Cardiac muscle cell (in vitro differentiated cells and primary cell): ENCODE data around the gene KSR1. TPM values are rescaled to one million over a fixed set of nuclear protein-coding genes. Genes with fewer than 3 reads are reported as not detected.

Experiments
- DNase-seq, 2 donors: peaks; one replicate each; pipeline versions ENCODE4 v3.0.0 to v3.0.0-alpha.2; 2010 to 2017; ENCODE audit warnings: low read depth in 1 of 2, low spot score in 1 of 2
- H3K27ac ChIP-seq: fragments of 200-600 bp; sonication (generic); 2 replicates; pipeline ENCODE4 v1.5.1; 2016
- H3K27me3 ChIP-seq: fragments of 200-600 bp; sonication (generic); 2 replicates; pipeline ENCODE4 v1.6.0; 2016; ENCODE audit warnings: control low read depth
- H3K36me3 ChIP-seq: fragments of 200-600 bp; sonication (generic); 2 replicates; pipeline ENCODE4 v1.5.1; 2016; ENCODE audit warnings: control low read depth
- H3K4me1 ChIP-seq: fragments of 200-600 bp; sonication (generic); 2 replicates; pipeline ENCODE4 v1.8.1; 2017; ENCODE audit warnings: low read depth, mild to moderate bottlenecking, mixed run types
- H3K4me3 ChIP-seq: fragments of 200-600 bp; sonication (generic); 2 replicates; pipeline ENCODE4 v1.5.1; 2016; ENCODE audit warnings: mild to moderate bottlenecking
- H3K9me3 ChIP-seq: fragments of 200-600 bp; sonication (generic); 2 replicates; pipeline ENCODE4 v1.5.1; 2017; ENCODE audit warnings: low read depth, mild to moderate bottlenecking, control low read depth
- polyA plus RNA-seq: library from polyadenylated mRNA; unstranded; fragments of >200 nt; fragmentation: Nextera tagmentation; extraction: Ambion mirVana; gene quantifications from 2 replicates; pipeline ENCODE4 v1.2.1, GENCODE V29; 2016
- total RNA-seq: library from RNA; depleted of rRNA; stranded (reverse); fragments of >200 nt; gene quantifications from 2 replicates; pipeline ENCODE4 v1.2.3, GENCODE V29; 2016
- TF ChIP-seq, protein P1 (sequence below): IDR thresholded peaks from 2 replicates; pipeline ENCODE4 v1.5.1; 2012; ENCODE audit warnings: low read depth, mild to moderate bottlenecking, low read length

KSR1 gene
- total and polyA plus RNA-seq, 2 experiments from 2014 or later = 15.7 to 29.0 TPM

- Histone ChIP-seq H3K27ac (no peak overlapping the region), H3K4me3 (no peak overlapping the region), H3K36me3 (peaks cover 12% of the 10 kb centered on the region), H3K9me3 (no peaks in the 10 kb centered on the region), H3K27me3 (no peaks in the 10 kb centered on the region), H3K4me1 (no peaks in the 10 kb centered on the region)
- TF ChIP-seq, protein P1, sequence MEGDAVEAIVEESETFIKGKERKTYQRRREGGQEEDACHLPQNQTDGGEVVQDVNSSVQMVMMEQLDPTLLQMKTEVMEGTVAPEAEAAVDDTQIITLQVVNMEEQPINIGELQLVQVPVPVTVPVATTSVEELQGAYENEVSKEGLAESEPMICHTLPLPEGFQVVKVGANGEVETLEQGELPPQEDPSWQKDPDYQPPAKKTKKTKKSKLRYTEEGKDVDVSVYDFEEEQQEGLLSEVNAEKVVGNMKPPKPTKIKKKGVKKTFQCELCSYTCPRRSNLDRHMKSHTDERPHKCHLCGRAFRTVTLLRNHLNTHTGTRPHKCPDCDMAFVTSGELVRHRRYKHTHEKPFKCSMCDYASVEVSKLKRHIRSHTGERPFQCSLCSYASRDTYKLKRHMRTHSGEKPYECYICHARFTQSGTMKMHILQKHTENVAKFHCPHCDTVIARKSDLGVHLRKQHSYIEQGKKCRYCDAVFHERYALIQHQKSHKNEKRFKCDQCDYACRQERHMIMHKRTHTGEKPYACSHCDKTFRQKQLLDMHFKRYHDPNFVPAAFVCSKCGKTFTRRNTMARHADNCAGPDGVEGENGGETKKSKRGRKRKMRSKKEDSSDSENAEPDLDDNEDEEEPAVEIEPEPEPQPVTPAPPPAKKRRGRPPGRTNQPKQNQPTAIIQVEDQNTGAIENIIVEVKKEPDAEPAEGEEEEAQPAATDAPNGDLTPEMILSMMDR = no peak
- DNase-seq = no peak
Observed at GRCh38 chr17:27616414-27616813, 160.2 kb downstream of the KSR1 start.

GRCh38 chr17:27618417-27618816 lies 162.2 kb downstream of the KSR1 start:
- Histone ChIP-seq H3K36me3 (peaks cover 18% of the 10 kb centered on the region), H3K9me3 (no peaks in the 10 kb centered on the region), H3K4me1 (no peaks in the 10 kb centered on the region), H3K27me3 (no peaks in the 10 kb centered on the region), H3K4me3 (no peak overlapping the region), H3K27ac (no peak overlapping the region)
- no peak for DNase-seq
- TF ChIP-seq, protein P1 = no peak

DNA sequence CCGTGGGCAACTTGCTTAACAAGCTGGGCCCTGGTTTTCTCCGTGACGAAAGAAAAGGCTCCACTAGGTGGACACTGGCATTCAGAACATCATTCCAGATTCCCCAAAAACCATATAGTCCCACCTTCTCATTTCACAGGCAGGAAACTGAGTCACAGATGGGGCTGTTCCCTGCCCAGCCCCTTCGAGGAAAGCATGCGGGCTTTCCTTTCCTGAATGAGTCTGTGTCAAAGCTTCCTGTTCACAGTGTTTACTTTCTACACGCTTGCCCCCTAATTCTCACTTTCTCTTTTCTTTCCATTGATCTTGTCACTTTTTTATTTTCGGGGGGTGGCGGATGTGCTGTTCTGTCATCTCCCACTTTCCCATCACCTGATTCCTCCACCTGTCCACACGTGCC lies 164.5 kb downstream of the KSR1 start:
- H3K27ac ChIP-seq = no peak overlapping the region
- no peaks in the 10 kb centered on the region for H3K4me1 ChIP-seq
- H3K9me3 ChIP-seq = no peaks in the 10 kb centered on the region
- DNase-seq = no peak
- H3K36me3 ChIP-seq = peaks cover 15% of the 10 kb centered on the region
- TF ChIP-seq, protein P1 = no peak
- no peaks in the 10 kb centered on the region for H3K27me3 ChIP-seq
- H3K4me3 ChIP-seq = no peak overlapping the region

DNA sequence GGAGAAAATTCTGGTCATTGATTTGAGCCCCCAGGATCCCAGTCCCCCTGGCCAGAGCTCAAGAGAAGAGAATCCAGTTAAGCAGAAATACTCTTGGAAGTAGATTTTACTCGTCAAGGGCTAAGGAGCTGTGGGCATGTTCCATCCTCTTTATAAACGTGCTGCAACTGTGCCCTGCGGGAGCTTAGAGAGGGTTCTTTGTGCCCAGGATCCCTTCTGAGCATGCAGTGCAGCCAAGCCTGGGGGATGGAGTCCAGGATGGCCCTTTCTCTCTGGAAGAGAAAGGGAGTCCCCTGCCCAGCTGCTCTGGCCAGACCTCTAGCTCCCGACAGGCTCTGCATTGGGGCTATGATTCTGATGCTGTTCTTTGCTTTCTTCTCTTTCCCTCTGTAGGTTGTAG lies 165.3 kb downstream of the KSR1 start:
- H3K9me3 ChIP-seq = no peaks in the 10 kb centered on the region
- TF ChIP-seq, protein P1 = no peak
- peaks cover 15% of the 10 kb centered on the region for H3K36me3 ChIP-seq
- no peaks in the 10 kb centered on the region for H3K4me1 ChIP-seq
- no peak for DNase-seq
- no peak overlapping the region for H3K27ac ChIP-seq
- no peaks in the 10 kb centered on the region for H3K27me3 ChIP-seq
- H3K4me3 ChIP-seq = no peak overlapping the region

- no peaks in the 10 kb centered on the region for H3K9me3 ChIP-seq
- TF ChIP-seq, protein P1 = no peak
- no peaks in the 10 kb centered on the region for H3K4me1 ChIP-seq
- H3K27ac ChIP-seq = no peak overlapping the region
- DNase-seq = no peak
- H3K27me3 ChIP-seq = no peaks in the 10 kb centered on the region
- no peak overlapping the region for H3K4me3 ChIP-seq
- H3K36me3 ChIP-seq = peaks cover 12% of the 10 kb centered on the region
Observed at GRCh38 chr17:27621942-27622559, 165.8 kb downstream of the KSR1 start.
